HG03060 (cell line): ENCODE data around the gene ADAM17.
"Not testable (repeated sequence)": the region's sequence is repeated elsewhere in the genome, so short reads cannot be mapped to it uniquely, and the experiment has no call there.

Experiments used
- ATAC-seq: cut with Tn5 transposase; IDR thresholded peaks from one replicate; pipeline ENCODE4 v1.9.1; 2021; ENCODE audit warnings: low read depth, moderate number of reproducible peaks; ENCODE audit not compliant: unreplicated experiment

The ADAM17 gene

DNA sequence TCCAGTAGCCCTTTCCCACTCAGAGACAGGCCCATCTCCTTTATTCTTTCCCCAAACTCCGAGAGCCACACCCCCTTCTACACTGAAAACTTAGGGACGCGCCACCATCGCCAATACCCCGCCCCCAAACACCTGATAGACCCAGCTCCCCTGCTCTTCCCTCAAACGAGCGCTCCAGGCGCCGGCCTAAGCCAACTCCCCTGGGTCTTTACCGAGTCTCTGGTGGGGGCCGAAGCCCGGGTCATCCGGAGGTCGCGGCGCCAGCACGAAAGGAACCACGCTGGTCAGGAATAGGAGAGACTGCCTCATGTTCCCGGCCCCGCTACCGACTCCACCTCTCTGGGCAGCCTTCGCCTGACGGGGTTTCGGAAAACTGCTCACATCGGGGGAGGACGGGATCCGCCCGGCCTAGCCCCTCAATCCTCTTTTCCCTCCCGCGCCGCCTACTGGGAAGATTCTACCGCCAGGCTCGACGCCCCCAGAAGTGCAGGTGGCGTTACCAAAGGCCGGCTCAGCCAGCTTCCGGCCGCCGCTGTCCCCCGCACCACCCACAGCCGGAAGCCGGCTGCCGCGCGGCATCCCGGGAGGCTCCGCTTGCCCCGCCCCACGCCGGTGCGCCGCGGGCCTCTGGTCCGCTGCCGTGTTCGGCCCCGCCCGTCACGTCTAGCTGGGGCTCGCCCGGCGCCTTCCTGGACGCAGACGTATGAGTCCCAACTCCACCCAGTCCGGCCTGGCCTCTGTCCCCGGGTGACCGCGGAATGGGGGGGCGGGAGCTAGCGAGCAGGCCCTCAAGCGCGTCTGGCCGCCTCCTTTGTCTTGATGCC lies at the start of gene ADAM17:
TSS of gene ADAM17 (minus strand) at position 534 of the 824 bp plus-strand sequence. CDS start at position 309, 225 bp downstream.
- peak; percentile 52 for ATAC-seq

DNA sequence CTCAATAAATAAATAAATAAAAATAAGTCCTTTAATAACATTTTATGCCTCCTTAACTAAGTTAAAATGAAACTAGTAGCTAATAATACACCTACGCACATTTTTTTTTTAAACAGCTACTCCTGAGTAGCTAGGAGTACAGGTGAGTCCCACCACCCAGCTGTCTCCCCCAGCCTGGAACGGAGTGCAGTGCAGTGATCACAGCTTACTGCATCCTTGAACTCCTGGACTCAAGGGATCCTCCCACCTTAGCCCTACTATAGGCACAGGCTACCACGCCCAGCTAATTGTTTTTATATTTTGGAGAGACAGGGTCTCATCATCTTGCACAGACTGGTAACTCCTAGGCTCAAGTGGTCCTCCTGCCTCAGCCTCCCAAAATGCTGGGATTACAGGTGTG lies 46.8 kb upstream of the ADAM17 start:
- ATAC-seq, result no peak

DNA sequence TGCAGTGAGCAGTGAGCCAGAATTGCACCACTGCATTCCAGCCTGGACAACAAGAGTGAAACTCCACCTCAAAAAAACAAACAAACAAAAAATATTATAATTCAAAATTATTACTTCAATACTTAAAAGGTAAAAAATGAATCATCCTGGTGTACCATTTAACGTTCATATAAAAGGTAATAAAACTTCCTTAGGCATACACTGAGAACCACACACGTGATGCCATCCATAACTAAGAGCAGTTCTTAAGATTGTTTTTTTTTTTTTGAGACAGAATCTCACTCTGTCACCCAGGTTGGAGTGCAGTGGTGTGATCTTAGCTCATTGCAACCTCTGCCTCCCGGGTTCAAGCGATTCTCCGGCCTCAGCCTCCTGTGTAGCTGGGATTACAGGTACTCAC lies 45.8 kb upstream of the ADAM17 start:
- ATAC-seq, result no peak

DNA sequence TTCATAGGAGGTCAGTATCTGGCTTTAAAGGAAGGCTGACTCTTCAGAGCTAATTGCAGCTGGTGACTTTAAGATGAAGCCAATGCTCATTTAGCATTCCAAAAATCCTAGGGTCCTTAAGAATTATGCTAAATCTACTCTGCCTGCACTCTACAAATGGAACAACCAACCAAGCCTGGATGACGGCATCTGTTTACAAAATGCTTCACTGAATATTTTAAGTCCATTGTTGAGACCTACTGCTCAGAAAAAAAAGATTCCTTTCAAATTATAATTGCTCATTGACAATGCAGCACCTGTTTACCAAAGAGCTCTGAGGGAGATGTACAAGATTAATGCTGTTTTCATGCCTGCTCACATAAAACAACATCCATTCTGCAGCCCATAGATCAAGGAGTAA lies 43.8 kb upstream of the ADAM17 start:
- no peak for ATAC-seq

DNA sequence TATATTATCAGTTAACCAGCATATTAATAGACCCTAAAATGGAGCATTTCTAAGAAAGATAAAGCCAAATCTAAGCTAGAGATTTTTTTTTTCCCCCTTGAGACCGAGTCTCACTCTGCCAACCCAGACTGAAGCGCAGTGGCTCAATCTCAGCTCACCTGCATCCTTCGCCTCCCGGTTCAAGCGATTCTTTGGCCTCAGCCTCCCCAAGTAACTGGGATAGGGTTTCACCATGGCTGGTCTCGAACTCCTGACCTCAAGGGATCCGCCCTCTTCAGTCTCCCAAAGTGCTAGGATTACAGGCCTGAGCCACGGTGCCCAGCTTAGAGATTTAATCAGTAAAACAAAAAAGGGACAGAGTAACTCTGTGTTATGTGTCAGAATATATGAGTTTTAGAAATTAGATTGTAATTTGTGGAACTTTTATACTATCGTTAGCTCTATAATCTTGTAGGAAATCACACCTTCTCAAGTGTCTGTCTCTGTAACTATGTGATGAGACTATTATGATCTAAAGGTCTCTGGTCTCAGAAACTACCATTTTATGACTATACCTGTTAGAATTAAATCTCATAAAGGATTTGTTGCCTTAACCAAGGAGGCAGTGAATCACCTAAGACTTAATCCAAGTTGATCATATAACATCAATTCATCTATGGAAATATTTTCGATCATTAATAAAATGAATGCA lies 41.1 kb upstream of the ADAM17 start:
- no peak for ATAC-seq

DNA sequence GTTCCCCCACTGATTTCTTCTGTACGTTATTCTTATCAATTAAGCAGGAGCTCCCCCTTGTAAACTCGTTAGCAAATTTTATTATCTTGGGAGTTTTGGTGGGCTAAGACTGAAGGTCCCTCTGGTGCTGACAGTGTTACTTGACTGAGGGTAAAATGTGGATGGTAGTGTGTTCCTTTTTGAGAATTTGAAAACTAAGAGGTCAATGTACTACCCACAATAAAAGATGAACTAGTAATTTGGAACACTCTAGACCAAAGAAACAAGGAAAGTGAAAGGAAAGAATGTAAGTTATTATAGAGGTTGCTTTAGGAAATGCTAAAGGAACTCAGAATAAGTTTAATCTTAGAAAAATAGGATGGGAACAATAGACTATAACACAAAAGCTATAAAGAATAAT lies 40.1 kb upstream of the ADAM17 start:
- no peak for ATAC-seq

DNA sequence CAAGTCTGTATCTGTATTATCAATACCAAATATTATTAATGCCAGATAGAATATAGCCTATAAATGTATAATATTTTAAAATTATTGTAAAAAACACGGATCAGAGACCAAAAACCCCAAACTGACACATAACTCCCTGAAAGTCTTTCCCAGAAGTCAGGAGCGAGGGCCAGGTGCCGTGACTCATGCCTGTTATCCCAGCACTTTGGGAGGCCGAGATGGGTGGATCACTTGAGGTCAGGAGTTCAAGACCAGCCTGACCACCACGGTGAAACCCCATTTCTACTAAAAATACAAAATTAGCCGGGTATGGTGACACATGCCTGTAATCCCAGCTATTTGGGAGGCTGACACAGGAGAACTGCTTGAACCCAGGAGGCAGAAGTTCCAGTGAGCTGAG lies 39.6 kb upstream of the ADAM17 start:
- not testable (repeated sequence) for ATAC-seq

DNA sequence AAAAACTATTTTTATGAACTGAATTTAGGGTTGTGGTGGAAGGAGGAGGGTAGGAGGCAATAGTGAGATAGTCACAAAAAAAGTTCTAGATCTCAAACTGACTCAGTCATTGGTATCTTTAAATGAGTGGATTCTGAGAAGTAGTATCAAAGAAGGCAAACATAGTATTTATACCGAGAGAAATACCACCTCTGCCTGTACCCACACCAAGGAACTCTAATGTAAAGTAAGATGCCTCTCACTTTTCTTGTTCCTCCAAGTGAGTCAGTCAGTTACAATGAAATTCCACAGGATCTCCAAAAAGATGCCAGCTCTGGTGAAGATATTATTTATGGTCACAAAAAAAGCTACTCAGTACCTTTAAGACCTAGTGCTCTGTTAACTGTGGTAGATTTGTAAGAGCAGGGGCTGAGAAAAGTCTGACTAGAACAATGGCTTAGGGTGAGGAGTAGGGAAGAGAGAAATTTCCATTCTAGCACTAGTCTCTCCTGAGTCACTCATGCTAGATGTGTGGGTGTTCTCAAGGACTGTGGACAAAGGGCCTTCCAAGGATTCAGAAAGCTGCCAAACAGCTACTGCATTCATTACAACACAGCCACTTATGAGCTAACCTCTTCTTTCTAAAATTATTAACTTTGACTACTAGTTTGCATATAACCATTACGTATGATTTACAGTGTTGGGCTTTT lies 38.9 kb upstream of the ADAM17 start:
- no peak for ATAC-seq

DNA sequence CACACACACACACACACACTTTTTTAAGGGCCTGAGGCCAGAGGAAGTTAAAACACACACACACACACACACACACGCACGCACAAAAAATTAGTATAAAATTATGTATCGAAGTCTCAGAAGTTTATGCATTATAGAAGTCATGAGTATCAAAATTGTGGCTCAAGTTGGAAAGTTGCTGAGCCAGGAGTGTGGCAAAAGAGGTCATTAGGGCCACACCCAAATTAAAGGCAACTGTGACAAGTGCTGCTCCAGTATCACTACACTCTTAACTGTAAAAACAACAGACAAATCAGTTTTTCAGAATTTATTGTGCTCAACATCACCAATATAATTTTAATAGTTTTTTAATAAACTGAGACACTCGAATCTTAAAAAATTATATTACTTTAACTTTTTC lies 38.3 kb upstream of the ADAM17 start:
- no peak for ATAC-seq

DNA sequence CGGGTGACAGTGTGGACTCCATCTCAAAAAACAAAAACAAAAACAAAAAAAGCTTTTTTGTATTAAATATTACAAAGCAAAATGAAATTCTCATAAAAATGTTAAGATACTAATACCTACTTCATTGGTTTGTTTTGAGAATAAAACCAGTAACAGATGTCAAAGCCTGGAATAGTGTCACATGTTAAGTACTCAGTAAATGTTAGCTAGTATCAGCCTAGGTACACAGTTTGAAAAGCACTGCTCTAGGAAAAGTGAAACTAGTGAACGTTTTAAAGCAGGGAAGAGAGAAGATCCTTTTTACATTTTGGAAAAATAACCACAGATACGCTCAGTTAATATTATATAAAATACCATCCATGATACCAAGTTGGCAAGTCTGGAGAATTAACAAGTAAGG lies 37.1 kb upstream of the ADAM17 start:
- no peak for ATAC-seq

DNA sequence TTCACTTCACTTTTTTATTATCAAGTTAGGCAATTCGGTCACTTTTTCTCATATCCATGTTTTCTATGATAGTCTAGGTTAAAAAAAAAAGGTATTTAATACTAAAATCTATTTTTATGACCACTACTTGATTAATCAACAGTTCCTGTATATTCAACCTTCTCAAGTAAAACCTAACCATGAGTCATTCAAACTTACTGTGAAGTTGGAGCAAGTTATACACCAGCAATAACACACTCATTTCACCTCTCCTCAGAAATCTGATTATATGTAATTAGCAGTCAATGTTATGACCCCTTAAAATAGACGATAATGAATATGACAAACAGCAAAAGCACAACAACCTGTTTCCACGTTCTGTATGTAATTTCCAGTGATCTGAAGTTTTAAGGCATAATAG lies 35.0 kb upstream of the ADAM17 start:
- ATAC-seq, result no peak

DNA sequence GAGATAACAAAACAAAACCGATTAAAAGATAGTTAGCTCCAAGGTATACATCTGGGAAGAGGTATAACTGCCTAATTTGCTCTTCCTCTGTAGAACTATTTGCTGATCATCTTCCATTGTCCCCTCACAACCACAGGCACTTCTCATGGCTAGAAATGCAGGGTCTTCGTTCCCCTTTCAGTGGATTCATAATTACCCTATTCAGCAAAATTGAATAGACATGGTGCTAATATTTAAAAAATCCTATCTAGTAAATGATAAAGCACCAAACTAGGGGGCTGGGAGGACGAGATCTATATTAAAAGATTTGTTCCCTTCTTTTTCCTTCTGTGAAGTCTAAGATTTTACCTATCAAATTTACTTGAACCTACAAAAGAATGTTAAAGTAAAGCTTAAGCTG lies 30.8 kb upstream of the ADAM17 start:
- ATAC-seq, result no peak

DNA sequence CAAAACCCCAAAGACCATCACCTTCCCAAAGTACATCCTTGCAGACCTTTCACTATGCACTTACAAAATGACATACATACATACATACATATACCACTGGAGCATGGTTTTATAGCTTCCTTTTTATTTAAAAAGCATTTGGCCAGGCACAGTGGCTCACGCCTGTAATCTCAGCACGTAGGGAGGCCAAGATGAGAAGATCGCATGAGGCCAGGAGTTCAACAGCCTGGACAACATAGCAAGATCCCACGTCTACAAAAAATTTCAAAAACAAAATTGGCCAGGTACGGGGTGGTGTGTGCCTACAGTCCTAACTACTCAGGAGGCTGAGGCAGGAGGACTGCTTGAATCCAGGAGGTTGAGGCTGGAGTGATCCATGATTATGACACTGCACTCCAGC lies 29.9 kb upstream of the ADAM17 start:
- ATAC-seq, result no peak

DNA sequence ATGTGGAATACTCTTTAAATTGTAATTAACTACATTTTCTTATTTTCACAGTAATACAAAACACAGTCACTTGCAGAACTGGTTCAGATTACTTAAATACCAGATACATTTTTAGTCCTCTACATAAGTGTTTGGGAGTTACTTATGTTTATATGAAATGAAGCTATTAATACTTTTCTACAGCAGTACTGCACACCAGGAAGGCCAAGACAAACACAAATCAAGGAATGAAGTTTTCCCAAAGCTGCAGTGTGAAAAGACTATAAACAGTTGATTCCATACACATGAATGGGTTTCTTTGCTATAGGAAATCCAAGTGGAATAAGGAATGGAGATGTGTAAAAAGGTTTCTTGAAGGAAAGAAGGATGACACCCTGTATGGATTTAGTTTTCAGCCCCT lies 29.3 kb upstream of the ADAM17 start:
- ATAC-seq, result not testable (repeated sequence)

DNA sequence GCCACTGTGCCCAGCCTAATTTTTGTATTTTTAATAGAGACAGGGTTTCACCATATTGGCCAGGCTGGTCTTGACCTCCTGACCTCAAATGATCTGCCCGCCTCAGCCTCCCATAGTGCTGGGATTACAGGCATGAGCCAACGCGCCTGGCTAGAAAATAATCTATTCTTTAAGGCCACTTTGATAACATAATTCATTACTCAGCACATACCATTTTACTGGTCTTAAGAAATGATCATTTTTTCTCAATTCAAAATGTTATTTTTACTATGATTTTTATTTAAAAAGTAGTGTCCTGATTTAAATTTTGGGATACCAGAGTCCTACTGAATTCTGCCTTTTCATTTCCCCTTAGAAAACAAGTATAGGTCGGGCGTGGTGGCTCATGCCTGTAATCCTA lies 27.0 kb upstream of the ADAM17 start:
- no peak for ATAC-seq

DNA sequence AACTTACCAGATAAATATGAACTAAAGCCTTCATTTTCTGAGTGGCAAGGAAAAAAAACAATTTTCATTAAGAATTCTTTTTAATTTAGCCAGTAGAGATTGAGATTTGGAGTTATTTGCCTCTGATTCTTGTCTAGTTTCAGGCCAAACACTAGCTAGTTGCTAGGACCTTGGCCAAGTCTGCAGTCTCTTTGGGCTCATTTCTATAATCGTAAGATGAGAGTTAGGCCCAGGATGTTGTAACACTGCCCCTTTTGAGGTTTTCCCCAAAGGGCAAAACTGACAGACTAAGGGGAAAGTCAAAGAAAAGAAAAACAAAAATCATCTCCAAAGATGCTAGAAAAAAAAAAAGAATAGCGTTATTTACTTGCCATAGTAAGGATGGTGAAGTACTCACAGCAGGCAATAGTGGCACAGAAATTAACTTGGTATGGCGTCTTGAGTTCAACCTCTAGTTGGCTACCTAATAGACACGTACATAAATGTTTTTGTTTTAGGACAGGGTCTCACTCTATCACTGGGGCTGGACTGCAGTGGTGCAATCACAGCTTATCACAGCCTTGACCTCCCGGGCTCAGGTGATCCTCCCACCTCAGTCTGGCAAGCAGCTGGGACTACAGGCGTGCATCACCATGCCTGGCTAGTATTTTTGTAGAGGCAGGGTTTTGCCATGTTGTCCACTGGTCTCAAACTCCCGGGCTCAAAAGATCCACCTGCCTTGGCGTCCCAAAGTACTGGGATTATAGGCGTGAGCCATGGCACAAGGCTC lies 23.0 kb upstream of the ADAM17 start:
- ATAC-seq, result no peak

DNA sequence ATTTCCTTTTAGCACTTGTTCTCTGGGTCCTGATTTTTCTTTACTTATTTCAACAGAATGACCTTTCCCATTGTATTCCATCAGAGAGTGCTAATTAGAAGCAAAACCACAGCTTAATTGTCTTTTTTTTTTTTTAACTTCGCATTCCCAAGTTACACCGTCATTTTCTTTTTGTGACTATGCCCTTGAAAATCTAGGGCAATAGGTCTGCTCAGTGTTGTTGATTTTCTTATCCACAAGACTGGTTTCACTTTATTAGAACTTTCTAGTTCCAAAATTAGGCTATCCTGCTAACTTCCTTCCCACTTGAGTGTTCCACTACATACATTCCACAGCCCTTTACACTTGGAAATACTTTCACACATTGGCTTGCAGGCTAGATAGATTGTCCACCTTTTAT lies 18.7 kb upstream of the ADAM17 start:
- no peak for ATAC-seq

DNA sequence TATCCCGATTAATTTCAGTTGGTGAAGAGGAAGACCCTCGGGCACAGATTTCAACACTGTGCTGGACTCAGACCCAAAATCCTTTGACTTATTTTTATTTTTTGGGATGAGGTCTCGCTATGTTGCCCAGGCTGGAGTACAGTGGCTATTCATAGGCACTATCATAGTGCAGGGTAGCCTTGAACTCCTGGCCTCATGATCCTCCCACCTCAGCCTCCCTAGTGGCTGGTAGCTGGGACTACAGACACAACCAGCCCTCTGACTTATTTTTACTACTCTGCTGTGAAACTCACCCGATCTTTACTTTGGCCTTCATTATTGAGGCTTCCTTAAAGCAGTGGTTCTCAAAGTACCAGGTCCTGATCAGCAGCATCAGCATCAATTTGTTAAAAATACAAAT lies 18.2 kb upstream of the ADAM17 start:
- ATAC-seq, result no peak

DNA sequence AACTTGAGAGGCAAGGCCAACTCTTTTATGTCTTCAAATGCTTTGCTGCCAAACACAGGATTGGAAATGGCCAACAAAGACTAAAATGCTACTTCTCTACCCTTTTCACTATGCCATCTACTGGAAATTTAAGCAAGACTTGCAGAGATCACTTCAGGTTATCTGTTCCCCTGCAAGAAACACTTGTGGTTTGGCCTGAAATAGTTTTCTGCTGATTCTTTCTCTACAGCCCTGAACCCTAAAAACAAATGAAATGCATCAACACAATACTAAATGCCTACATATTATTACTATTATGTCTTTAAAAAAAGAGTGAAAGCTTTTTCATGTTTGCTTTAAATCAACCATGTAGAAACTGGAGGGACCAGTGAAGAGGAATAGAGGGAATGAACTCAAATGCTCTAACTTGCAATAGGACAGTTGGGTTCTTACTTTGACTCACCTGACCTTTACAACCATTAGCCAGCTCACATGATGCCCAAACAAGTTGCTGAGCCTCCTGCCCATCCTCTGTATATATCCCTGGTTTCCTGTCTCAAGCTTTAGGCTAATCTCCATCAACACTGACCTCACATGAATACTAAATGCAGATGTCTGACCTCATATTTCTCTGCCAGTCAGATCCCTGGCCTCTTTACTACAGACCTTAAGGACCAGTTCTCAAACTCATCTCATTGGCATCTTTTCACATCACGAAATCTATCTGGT lies 17.5 kb upstream of the ADAM17 start:
- no peak for ATAC-seq
